NCI-H2029 (cell line): ENCODE results near the gene SH3BP4.

Source experiments
- DNase-seq: peaks from one replicate; lab custom pipeline; 2025; lab: John Stamatoyannopoulos, UW

The SH3BP4 gene

DNA sequence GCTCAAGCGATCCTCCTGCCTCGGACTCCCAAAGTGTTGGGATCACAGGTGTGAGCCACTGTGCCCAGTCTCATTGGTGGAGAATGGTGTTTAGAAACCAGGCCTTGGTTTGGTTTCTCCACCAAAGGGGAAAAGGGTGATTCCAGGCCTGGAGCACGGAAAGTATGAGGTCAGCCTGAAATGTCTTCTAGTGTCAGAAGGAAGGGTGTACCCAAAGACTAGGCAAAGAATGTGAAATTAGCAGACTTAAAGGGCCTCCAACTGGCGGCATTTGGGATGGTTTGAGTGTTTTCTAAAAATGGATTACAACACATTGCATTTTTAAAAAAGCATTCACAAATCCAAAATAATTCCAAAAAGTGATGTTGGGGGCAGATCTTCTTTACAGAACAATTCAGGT is 139.6 kb downstream of the SH3BP4 start:
- no peak for DNase-seq

DNA sequence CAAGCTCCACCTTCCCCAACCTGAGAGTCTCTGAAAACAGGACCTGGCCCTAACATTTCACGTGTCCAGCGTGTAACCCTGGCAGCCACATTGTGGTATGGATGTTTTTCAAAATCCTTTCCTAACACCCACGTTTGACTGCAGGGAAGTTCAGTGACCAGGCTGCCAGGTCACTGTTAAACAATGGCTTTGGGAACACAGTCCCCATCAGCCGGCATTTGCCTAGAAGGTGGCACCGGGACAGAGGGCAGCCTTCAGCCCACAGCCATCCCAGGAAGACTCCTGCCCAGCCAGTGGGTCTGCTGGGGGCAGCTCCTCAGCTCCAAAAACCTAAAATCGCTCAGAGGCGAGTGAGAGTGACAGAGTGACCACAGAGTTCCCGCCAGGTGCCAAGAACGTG is 140.2 kb downstream of the SH3BP4 start:
- no peak for DNase-seq

DNA sequence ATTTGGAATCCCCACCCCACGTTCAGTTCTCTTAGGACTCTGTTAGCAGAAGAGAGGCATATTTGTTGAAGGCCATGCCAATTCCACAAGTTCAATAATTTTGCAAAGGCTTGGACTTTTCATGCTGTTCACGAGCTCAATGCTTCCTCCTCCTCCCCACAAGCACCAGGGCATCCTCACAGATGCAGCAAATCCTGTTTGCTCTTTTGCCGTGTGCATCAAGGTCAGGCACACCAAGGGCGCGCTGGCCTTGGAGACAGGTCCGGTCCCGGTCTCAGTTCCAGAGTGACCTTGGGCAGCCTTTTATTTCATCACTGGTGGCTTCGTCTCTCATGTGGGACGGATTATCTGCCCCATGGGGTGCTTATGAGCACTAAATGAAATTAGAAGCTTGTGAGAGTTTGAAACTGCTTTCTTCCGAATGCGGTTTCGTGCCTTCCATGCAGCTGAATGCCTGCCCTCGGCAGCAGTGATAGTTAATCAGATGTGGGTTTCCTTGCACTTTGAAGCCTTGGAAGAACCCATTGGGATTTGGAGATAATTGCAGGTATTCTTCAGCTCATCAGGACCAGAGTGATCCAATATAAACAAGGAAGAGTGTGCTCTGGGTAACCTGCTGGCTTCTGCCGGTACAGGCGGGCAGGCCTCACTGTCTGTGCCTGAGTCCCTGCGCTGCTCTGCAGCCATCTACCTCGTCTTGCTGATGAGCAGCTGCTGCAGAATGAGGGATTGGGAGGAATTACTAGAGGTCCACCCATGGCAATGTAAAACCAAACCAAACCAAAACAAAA is 140.8 kb downstream of the SH3BP4 start:
- no peak for DNase-seq

DNA sequence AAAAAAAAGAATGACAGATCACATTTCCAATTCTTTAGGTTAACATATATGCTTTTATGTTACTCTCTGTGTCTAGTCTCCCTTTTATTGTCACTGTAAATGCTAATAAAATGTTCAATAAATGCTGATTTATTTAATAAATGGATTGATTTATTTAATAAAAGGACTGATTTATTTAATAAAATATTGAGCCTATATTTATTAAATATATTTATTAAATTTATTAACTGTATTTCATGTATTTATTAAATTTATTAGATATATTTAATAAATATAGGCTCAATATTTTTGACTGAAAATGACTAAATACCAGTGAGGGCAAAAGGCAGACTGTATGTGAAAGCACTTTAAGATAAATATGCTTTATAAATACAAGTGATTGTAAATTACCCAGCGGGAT is 142.6 kb downstream of the SH3BP4 start:
- DNase-seq = no peak

DNA sequence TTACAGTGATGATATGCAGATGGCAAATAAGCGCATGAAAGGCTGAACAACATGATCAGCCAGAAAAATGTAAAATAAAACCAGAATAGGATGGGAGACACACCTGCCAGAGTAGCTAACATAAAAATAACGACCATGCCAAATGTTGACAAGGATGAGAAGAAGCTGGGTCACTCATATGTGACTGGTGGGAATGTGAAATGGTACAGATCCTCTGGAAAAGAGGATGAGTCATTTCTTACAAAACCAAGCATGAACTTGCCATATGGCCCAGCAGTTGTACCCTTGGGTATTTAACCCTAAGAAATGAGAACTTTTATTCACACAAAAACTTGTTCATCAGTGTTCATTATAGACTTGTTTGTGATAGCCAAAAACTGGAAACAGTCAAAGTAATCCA is 143.8 kb downstream of the SH3BP4 start:
- DNase-seq = no peak

DNA sequence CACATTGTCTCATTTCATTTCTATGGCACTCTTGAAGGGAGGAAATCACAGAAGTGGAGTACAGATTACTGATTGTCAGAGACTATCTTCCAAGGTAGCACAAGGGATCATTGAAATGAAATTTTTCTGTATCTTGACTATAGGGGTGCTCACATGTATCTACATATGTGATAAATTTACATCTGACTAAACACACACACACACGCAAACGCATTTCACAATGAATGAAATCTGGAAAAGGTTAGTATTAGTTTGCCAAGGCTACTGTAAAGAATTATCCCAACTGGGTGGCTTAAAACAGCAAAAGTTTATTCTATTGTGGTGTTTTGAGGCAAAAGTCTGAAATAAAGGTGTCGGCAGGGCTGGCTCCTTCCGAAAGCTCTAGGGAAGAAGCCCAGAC is 144.6 kb downstream of the SH3BP4 start:
- DNase-seq = no peak

DNA sequence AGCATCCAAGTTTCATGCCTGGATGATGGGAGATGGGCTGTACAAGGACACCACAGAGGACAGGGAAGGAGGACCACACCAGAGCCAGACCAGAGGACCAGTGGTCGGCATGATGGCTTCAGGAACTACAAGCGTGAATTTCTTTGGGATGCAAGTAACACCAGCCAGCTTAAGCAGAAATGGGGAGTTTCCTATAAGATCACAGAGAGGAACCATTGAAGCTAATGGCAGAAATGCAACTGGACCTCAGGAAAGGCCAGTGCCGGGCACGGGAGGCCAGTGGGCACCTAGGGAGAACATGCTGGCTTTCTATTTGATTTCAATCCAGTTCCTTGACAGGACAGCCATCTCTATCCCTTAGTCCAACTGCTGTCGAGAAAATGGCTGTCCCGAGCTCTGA is 145.4 kb downstream of the SH3BP4 start:
- no peak for DNase-seq

DNA sequence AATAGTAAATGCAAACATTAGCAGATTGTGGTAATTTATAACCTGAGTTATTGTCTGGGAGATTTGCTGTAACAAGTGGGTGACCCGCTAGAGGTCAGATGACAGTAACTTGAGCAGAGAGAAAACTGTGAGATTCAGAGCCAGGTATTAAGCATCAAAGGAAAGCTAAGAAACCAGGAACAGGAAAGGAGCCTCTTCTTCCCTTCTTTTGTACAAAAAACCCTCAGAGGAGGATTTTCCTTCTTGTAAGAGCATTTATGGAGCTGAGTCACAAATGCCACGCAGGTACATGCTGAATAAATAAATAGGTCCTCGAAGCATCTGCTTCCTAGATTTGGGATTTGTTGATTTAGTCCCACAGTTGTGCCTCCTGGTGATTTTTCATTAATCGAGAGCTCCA is 146.5 kb downstream of the SH3BP4 start:
- DNase-seq = peak; percentile 41

DNA sequence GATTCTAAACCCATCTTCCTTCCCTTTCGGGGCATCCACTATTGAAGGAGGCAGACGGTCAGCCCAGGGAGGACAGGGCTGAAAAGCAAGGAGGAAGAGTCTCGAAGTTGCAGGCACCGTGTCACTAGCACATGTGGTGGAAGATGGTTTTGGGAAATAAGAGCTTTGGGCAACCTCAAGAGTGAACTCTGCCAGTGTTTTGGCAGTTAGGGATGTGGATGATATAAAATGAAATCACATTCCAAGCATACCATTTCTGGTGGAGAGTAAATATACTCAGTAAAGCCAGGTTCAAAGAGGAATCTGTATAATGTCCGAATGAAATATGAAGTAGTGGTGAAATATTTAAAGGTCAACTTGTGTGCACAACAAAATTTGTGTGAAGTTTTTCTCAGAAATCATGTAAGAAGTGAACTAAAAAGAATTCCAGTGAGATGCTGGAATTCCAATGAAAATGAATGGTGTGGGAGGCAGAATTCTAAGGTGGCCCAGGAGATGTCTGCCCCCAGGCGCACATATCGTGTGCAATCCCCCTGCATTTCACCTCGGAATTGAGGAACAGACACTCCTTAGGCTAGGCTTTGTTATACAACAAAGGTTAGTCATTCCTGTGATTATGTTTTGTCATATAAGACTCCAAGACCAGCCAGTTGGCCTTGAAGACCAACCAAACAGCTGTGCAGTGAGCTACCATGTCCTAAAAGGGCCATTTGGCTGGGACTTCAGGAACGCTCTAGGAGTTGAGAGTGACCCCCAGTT is 147.1 kb downstream of the SH3BP4 start:
- no peak for DNase-seq

DNA sequence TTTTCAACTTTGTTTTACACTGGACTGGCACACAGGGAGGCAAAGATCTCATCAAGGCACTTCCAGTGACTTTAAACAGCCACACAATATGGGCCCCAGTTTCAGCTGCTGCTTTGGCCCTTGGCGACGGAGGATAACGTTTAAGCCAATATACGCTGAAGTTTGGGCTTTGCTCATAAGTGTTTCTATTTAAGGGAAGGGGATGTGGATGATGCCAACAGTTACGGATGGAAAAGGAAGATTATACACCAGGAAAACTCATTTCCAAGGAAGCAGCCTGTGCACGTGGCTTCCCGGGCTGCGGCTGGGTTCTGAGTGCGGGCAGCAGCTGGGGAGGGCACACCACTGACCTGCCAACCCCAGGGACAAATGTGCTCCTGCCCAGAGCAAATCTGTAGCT is 151.1 kb downstream of the SH3BP4 start:
- DNase-seq = no peak
